GM04503 (cell line): ENCODE measurements around the gene ZMYND11.

Experiments used
- DNase-seq: peaks from one replicate; pipeline ENCODE4 v3.0.0-alpha.2; 2012; ENCODE audit warnings: low read depth

The ZMYND11 gene

DNA sequence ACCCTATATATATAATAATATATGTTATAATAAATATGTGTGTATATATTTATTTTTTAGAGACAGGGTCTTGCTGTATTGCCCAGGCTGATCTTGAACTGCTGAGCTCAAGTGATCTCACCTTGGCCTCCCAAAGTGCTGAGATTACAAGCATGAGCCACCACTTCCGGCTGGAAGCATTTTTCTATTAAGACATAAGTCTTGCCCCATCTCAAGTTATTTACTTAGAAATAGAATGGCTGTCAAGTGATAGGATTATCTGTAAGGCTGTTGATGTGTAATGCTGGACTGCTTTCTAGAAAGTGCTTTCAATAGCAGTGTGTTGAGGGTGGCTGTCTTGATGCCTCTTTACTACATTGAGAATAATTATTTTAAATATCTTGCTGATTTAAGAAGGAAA is 65.2 kb downstream of the ZMYND11 start:
- no peak for DNase-seq

DNA sequence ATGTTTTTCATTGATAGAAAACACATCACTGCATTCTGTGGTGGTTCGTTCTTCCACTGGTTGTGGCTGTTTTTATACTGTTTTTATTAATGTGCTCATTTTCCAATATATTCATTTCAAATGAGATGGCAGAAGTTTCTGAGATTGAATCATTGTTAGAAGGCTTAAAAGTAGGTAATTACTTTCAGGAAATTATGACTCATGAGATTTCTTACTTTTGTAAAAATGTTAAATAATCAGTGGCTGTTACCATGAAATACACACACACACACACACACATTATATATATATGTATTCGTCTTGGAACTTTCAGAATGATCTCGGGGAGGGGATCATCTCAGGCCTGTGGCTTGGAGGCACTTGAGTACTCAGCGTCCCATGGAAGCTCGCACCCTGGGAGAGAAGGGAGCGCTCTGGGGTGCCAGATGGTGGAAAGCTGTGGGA is 66.1 kb downstream of the ZMYND11 start:
- no peak for DNase-seq

DNA sequence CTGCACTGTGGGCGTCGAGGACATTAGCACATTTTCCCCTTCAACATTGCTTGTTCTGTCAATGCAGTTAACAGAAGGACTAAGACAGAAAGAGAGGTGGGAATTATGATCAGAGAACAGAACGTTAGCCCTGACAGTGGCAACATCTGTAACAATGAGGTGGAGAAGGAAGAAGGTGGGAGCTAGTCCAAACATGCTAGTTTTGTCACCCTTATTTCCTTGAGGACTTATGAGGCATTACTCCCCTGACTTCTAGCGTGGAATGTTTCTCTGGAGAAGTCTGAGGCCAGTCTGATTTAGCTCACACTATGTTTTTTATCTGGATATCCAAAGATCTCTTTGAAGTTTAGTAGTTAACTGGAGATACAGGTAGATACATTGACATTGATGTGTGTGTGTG is 73.4 kb downstream of the ZMYND11 start:
- DNase-seq, result no peak

DNA sequence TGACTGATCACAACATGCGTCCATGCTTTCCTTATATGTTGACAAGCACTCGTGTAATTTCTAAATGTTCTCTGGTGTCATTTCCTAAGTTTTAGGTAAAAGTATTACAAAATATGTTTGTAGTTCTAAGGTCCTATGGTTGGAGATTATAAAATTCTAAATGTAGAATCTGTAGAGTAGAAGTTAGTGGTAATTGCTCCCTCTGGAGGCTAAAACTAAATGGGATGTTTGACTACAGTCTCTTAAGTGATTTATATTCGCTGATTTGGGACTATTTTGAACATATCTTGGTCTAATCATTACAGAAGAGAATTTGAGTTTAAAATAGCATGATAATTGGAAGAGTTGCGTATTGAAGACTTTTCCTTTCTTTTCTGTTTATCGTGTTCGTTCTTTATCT is 74.1 kb downstream of the ZMYND11 start:
- DNase-seq, result no peak

DNA sequence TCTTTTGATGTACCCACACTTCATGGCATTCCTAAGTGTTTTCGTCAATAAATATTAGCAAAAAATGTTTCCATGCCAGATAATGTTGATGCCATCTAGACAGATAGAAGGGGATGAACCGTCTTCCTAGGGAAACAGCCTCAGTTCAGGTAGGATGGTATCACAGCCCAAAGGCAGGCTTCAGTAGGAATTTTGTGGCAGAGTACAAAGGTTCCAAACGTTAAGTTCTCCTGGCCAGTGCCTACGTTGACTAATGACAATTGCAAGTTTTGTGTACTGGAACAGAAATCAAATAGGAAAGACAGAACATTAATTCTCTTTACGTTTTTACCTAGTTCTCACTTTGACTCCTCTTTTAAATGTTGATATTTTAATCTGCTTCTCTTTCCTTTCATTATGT is 75.0 kb downstream of the ZMYND11 start:
- no peak for DNase-seq

DNA sequence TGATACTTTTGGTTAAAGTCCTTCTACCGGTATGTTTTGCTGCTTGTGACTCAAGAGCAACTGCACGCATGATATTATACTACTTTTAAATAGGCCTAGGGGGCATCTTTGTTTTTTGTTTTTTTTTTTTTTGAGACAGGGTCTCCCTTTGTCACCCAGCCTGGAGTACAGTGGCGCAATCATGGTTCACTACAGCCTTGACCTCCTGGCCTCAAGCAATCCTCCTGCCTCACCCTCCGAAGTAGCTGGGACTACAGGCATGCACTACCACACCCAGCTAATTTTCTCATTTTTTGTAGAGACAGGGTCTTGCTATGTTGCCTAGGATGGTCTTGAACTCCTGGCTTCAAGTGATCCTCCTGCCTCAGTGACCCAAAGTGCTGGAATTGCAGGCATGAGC is 80.2 kb downstream of the ZMYND11 start:
- no peak for DNase-seq

DNA sequence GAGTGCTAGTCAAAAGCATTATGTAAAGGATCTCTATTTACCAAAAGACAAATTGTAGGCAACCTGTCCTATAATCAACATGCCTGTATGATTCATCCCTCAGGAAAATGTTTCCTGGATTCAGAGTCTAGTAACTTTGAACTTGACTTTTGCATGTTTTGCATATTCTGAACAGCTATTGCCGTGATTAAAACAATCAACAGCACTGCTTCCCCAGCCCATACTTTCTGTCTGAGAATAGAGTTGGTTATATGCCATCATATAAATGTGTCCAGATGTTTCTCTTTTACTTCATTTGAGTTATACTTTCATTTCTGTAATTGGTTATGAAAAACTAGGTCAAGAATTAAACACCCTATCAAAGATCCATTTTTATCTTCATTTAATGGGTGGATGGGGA is 83.5 kb downstream of the ZMYND11 start:
- DNase-seq, result no peak

DNA sequence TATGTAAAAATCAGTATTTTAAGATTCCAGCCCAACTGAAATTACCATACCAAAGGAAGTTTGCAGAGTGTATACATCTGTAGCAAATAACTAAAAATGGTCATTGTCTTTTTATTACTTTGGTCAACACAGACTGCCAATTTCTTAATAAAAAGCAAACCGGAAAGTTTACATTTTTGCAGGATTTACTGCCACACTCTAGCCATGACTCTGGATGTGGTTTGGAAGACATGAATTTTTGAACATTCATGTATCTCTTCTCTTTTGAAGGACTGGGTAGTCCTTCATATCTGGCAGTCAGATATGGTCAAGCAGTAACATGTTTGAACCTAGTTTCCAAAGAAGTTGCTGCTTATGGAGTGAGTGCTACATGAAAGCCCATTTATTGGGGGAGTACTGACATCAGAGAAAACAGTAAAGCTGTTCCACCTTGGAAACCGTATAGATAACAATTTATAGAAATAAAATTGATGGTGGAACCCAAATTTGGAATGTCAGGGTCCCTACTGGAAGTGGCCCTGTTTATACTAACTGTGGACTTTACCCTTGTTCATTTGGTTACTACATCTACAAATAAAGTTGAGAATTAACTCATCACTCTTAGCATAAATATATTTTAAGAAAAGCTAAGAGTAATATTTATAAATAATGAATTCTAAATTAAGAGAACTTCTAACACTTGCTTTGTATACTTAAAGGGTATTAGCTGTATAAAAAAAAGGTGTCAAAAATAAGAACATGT is 84.6 kb downstream of the ZMYND11 start:
- no peak for DNase-seq

DNA sequence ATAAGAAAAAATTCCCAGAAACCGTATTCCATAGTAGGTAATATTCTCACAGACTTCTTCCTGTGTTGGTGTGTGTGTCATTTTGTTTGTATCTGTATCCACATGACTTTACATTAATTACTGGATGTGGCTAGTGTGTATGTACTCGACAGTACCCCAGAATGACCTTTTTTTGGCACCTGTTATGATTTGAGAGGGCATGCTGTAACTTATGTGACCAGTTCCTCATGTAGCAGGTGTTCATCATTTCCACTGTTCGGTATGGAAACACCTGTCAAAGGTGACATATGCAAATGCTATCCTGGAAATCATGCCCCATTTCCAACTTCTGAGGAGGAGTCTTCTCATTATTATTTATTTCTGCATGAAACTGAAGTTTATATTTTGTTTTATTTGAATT is 89.3 kb downstream of the ZMYND11 start:
- no peak for DNase-seq

DNA sequence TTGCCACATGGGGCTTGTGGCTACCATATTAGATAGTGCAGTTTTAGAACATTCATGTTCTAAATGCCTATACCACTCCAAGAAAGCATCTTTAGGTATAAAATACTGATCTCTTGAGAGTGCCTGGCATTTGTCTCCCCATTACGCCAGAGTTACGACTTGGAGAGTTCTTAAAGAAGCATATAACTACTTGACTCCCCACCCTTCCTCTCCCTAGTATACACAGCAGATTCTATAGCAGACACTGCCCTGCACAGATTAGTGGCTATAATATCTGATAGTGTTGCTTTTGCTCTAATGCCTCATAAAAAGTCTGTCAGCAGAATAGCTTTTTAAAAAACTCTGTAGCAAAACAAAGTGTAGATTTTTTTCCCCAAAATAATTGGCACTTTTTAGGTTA is 90.8 kb downstream of the ZMYND11 start:
- no peak for DNase-seq

DNA sequence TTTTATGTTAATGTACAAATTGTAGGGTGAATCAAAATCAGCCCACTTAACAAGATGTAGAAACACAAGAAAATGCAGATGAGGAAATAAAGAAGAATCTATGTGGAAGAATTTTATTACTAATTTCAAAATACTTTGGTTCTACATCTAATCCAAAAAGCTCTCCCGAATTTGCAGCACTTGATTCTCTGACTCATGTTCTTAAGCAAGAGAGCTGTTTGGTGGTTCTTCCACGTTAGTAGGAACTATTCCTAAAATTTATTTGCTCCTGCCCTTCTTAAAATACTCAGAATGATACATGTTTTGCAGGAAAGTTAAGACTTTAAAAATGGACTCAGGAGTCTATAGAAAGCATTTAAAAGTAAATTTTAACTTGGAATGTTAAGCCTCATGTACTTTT is 91.8 kb downstream of the ZMYND11 start:
- DNase-seq, result peak; percentile 53

DNA sequence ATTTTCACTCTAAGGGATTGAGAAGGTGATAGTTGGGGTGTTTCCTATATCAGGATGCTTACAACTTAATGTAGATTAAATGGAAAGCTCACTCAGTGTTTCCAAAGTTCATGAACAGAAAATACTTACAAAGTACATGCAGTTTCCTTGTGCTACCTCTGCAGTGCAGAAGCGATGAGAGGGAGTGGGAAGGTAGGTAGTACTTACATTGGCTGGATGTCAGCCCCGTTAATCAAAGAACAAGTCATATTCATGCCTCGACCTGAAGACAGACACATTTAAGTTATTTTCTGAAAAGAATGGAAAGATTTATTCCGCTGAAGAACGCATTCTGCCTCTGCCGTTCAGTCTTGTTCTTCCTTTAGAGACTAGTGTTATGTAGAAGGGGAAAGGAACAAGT is 93.1 kb downstream of the ZMYND11 start:
- DNase-seq, result no peak

DNA sequence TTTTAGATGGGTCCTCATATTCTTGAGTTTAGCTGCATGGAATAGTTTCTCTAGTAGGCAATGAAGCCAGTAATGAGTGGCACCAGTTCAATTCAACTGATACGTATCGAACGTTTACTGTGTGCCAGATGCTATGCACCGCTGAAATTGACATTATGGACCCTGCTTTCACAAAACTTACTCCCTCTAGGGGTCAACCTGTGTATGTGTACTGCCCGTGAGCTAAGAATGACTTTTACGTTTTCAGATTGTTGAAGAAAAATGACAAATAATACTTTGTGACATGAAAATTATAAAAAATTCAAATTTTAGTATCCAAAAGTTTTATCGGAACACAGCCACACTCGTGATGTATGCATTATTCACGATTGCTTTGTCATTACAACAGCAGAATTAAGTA is 95.5 kb downstream of the ZMYND11 start:
- DNase-seq, result no peak

DNA sequence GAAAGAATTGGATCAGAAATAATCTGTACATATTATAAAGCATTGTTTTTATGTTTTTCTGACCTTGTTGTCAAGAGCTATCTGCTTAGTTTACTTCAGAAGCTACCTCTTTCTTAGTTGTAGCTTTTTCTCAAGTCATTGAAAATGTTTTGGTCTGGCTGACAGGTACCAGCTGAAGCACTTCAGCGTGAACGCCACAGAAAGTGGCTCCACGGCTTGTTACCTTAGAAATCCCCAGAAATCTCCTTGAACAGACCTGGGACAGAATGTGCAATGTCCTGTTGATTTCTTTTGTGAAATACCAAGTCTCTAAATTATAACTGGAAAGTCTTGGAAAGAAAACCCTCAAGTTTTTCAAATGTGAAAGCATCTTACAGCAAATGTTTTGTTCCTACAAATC is 96.8 kb downstream of the ZMYND11 start:
- no peak for DNase-seq

DNA sequence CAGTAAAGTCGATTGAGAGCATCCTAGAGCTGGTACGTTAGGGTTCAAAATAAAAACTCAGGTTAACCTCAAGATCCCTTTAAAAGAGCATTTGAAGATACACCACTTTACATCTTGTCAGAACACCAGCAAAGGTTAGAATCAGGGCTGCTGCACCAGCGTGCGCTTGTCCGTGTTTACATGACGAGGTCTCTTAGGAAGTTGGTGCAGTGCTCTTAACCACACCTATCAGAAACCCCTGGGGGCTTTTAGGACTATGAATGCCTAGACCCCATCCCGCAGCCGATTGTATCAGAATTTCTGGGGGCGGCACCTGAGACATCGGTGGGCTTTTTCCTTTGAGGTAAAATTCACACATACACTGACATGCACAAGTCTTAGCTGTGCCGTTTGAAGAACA is 97.6 kb downstream of the ZMYND11 start:
- DNase-seq, result no peak

DNA sequence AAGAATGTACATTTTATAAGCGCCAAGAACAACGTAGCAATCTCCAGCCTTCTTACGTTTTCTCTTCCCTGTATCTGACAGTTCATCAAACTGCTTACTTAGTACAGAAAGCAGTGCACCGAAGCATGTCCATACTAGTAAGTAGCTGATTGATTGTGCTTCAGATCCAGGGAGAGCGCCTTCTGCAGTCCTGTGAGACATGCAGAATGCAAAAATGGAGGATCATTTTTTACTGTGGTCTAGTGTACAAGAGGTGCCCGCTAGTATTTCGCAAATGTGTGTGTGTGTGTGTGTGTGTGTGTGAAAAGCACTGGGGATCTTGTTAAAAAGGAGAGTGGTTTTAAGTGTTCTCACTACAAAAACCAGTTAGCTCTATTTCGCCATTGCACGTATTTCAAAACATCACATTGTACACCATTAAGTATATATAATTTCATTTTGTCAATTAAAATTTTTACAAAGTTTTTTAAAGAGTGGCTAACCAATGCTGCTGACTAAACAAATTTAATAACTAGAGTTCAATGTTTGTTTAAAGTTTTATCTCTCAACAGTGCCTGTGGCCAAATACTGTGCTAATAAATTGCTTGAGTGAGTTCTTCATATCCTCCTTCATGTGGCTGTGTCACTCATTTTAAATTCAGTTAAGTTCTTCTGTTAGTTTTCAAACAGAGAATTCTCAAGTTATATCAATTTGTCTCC is 99.6 kb downstream of the ZMYND11 start:
- DNase-seq, result no peak

DNA sequence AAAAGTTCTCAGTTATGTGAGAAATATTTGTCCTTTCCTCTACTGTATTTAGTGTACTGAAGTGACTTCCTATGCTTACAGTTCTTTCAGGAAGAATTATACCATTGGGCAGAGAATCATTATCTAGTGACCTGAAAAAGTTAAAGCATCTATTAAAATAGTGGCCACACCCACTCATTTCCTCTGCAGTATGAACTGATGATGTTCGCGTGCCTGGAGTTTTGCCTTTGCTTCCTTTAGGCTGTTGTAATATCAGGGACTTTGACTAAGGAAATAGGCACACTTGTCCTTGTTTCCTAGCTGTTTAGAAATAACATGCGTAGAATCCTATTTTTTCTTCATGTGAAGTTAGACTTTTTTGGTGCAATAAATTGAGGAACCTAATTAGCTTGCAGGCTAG is 100.7 kb downstream of the ZMYND11 start:
- no peak for DNase-seq

DNA sequence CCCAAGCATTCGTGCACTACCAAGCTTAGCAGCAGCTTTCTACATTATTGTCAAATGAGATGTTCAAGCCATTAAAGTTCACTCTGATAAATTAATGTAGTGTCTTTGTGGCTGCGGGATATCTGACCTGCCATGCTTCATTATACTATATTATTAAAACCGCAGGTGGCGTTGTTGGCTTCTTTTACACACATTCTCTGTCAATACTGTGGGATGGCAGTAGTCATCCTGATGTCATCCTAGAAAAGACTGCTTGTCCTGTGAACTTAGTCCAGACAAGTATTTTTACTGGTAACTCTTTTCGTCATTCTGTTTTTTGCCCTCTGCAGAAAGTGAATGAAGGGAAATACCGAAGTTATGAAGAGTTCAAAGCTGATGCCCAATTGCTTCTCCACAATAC is 103.9 kb downstream of the ZMYND11 start:
- no peak for DNase-seq

DNA sequence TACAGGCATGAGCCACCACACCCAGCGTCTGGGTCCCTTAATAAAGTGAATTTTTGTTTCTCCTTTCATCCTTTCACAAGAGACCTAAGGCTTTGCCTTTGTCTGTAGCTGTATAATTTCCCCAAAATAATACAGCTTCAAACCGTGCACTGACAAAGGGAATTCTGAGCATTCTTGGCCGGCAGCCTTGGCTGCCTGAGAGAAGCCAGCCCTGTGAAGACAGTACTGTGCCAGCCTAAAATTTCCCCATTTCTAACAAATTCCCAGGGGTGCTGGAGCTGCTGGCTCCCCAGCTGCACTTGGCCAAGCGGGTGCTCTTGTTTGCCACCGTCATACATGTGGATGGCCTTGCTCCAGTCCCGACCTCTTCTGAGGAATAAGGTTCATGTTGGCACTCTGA is 106.2 kb downstream of the ZMYND11 start:
- DNase-seq, result no peak

DNA sequence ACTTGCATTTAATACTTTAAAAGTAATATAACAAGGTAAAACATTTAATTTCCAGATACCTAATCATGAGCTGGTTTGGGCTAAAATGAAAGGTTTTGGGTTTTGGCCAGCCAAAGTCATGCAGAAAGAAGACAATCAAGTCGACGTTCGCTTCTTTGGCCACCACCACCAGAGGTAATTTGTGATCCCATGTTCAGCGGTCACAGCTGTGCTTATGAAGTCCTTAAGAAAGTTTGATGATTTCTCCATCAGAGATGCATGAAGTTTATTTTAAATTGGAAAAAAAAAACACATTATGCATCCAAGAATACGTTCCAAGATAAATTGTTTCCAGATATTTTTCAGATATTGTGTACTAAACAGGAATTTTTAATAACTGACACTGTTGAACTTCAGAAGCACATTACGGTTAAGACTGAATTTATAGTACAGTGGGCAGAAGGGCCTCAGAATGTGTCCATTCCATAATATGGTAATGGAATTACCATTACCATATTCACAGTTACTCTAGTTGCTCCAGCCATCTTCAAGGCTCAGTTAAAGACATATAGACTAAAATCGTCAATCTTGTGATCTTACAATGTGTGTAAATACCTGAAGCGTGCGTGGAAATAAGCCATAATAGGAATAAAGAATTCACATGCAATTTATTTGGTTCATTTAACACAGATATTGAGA is 106.8 kb downstream of the ZMYND11 start:
- no peak for DNase-seq

DNA sequence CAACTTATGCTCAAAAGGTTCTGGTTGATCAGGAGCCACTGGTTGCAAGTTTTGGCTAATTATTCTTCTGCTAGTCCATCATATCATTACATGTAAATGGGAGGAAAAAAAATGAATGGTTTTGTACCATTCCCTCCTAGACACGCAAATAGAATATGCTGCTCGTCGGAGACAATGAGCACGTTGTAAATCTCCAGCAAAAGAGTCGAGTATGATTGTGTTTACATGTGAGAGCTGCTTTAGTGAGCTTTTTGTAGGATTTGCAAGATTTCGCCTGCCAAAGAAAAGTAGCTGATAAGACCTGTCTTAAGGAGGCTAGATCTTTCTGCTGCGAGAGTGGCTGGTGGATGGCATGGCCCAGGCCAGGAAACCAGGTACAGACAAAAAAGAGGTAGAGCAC is 109.0 kb downstream of the ZMYND11 start:
- no peak for DNase-seq

DNA sequence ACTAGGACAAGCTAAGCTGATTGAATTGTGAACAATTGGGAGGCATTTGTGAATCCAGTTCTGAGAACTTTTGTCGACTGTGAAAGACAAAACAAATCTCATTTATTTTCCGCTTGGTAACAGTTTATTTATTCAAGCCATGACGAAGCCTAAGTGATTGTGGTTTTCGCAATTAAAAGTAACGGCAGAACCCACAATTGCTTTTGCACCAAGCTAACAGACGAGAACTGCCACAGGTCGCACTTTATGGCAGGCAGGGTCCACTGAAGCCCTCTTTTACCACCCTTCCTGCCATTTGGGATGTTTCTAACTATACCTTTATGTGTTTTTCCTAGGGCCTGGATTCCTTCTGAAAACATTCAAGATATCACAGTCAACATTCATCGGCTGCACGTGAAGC is 111.2 kb downstream of the ZMYND11 start:
- DNase-seq, result no peak

DNA sequence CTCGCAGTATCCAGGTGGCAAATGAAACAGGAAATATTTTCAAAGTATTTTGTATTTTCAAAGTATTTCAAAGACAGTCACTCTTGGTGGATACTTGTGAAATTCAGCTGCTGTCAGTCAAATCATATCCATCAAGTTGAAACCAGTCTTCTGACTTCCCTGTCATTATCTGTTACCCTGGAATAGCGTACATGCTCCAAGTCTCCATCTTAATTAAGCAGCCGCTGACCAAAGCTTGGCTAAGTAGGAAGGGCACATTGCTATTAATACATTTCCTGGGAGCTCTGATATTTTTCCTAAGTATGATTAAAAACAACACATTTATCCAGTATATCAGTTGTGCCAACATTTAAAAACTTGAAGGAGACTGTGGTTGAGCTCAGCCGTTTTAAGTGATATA is 112.2 kb downstream of the ZMYND11 start:
- no peak for DNase-seq
